HepG2 (cell line): Measurements from ENCODE around the gene SCRT2. TPM values are rescaled to one million over a fixed set of nuclear protein-coding genes. Genes with fewer than 3 reads are reported as not detected.

ENCODE experiments used
- CBFB ChIP-seq: sonication (generic); formaldehyde crosslinking; IDR thresholded peaks from 2 replicates; pipeline ENCODE4 v1.4.0; 2020; ENCODE audit warnings: missing genetic modification reagents
- JUN ChIP-seq: sonication (generic); formaldehyde crosslinking; IDR thresholded peaks from 2 replicates; pipeline ENCODE4 v1.4.0; 2020; ENCODE audit warnings: mild to moderate bottlenecking, missing genetic modification reagents
- NFE2 ChIP-seq: sonication (generic); formaldehyde crosslinking; IDR thresholded peaks from 2 replicates; pipeline ENCODE4 v1.4.0; 2020; ENCODE audit warnings: missing genetic modification reagents
- PAWR ChIP-seq: sonication (generic); formaldehyde crosslinking; IDR thresholded peaks from 2 replicates; pipeline ENCODE4 v1.4.0; 2020; ENCODE audit warnings: missing genetic modification reagents, mild to moderate bottlenecking, borderline replicate concordance
- SOX13 ChIP-seq, 3 experiments: fragments of 450-650 bp in 1 of 3; sonication (generic) in 1 of 3; formaldehyde crosslinking in 1 of 3; IDR thresholded peaks in 2 of 3; conservative IDR thresholded peaks in 1 of 3; 2 replicates each; pipeline versions ENCODE4 v1.5.0 to v1.6.1; 2016 to 2020; ENCODE audit warnings: antibody characterized with exemption in 1 of 3, mild to moderate bottlenecking in 1 of 3, missing compliant biosample characterization in 1 of 3, missing genetic modification reagents in 1 of 3, moderate library complexity in 1 of 3
- SRSF9 ChIP-seq: fragments of 200-400 bp; formaldehyde crosslinking; IDR thresholded peaks from 2 replicates; pipeline ENCODE4 v1.6.1; 2018; ENCODE audit warnings: borderline replicate concordance, mild to moderate bottlenecking, low read depth, low read length; ENCODE audit not compliant: insufficient read depth, poor library complexity, severe bottlenecking
- TEAD3 ChIP-seq: optimal IDR thresholded peaks from 2 replicates; pipeline ENCODE3; 2016; ENCODE audit warnings: borderline replicate concordance
- ZNF256 ChIP-seq: sonication (generic); formaldehyde crosslinking; conservative IDR thresholded peaks from 2 replicates; pipeline ENCODE4 v1.4.0; 2020; ENCODE audit warnings: missing genetic modification reagents
- ZNF451 ChIP-seq: sonication (generic); formaldehyde crosslinking; IDR thresholded peaks from 2 replicates; pipeline ENCODE4 v1.5.0; 2020; ENCODE audit warnings: mild to moderate bottlenecking, missing genetic modification reagents
- ZNF552 ChIP-seq: sonication (generic); formaldehyde crosslinking; IDR thresholded peaks from 2 replicates; pipeline ENCODE4 v1.9.0; 2022; ENCODE audit warnings: missing genetic modification reagents, mild to moderate bottlenecking, borderline replicate concordance
- ZNF720 ChIP-seq: sonication (generic); formaldehyde crosslinking; IDR thresholded peaks from 2 replicates; pipeline ENCODE4 v1.4.0; 2020; ENCODE audit warnings: missing genetic modification reagents
- ZNF792 ChIP-seq: IDR thresholded peaks from 2 replicates; pipeline ENCODE4 v1.6.1; 2016
- ZSCAN31 ChIP-seq: sonication (generic); formaldehyde crosslinking; IDR thresholded peaks from 2 replicates; pipeline ENCODE4 v1.5.0; 2020; ENCODE audit warnings: low read depth, mild to moderate bottlenecking, missing genetic modification reagents
- polyA plus RNA-seq, 8 experiments: library from polyadenylated mRNA; depleted of rRNA in 3 of 8; stranded (reverse) in 7 of 8; unstranded in 1 of 8; fragments of >200 nt; fragmentation: Illumina TruSeq in 4 of 8; extraction: Trizol in 4 of 8; gene quantifications; 2 replicates each; pipeline versions ENCODE4 v1.2.1 to v1.2.3, GENCODE V29; 2011 to 2016; ENCODE audit warnings: low read depth in 4 of 8, missing spikeins in 1 of 8, mixed read lengths in 1 of 8; ENCODE audit not compliant: insufficient read depth in 1 of 8
- total RNA-seq, 5 experiments: library from RNA; depleted of rRNA; stranded (reverse); fragments of >200 nt; fragmentation: Illumina TruSeq; extraction: Trizol; gene quantifications; 2 replicates each; pipeline ENCODE4 v1.2.3, GENCODE V29; 2016; ENCODE audit warnings: low read depth in 1 of 5
- TF ChIP-seq, protein P1 (sequence below): sonication (generic); formaldehyde crosslinking; IDR thresholded peaks from 2 replicates; pipeline ENCODE4 v1.4.0; 2020; ENCODE audit warnings: missing genetic modification reagents, mild to moderate bottlenecking, borderline replicate concordance
- TF ChIP-seq, protein P2 (sequence below): sonication (generic); formaldehyde crosslinking; IDR thresholded peaks from 2 replicates; pipeline ENCODE4 v1.8.1; 2023; ENCODE audit warnings: mild to moderate bottlenecking, missing genetic modification reagents
- TF ChIP-seq, protein P3 (sequence below): sonication (generic); formaldehyde crosslinking; IDR thresholded peaks from 2 replicates; pipeline ENCODE4 v1.5.1; 2020; ENCODE audit warnings: mild to moderate bottlenecking, missing genetic modification reagents, moderate library complexity
- TF ChIP-seq, protein P4 (sequence below): sonication (generic); formaldehyde crosslinking; IDR thresholded peaks from 2 replicates; pipeline ENCODE4 v1.5.0; 2020; ENCODE audit warnings: mild to moderate bottlenecking, missing genetic modification reagents, borderline replicate concordance

SCRT2 gene
- total and polyA plus RNA-seq, 2 of the 13 experiments (the other 11 are each of a cell fraction or from before 2014, with no cell fraction given), result not detected

DNA sequence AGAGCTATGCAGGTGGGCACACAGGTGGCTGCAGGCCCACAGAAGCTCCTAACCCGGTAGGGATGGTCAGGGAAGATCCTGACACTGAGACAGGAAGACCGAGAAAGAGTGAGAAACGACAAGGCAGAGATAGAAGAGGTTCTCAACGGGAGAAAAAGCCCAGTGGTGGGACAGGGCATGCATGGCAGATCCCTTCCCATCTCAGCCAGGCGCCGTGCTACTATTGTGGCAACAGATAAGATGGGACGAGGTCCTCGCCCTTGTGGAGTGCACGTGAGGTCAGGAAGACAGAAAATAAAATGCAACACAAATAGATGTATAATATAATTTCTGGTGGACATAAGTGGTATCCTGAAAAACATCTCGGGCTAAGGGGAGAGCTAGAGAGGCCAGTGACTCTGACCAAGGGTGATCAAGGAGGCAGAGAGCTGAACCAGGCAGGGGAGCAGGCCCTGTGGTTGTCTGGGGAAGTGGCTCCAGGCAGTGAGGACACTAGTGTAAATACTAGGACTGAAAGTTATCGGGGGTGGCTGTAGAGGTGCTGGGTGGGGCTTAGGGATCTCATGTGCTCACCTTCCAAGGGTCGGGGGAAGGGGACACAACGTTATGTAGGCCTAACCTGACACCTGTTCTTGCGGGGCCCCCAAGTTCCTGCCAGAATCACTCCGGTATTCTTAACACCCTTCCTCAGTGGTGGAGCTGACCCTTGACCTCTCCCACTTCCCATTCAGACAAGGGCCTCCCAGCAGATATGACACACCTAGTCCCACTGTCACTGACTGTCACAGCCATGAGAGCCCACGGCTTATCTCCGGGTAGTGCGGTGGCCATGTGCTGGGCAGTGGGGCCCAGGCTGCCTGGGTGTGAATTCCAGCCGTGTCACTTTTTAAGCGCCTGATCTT, 23.6 kb downstream of the SCRT2 start (continued):
- TF ChIP-seq, protein P1, sequence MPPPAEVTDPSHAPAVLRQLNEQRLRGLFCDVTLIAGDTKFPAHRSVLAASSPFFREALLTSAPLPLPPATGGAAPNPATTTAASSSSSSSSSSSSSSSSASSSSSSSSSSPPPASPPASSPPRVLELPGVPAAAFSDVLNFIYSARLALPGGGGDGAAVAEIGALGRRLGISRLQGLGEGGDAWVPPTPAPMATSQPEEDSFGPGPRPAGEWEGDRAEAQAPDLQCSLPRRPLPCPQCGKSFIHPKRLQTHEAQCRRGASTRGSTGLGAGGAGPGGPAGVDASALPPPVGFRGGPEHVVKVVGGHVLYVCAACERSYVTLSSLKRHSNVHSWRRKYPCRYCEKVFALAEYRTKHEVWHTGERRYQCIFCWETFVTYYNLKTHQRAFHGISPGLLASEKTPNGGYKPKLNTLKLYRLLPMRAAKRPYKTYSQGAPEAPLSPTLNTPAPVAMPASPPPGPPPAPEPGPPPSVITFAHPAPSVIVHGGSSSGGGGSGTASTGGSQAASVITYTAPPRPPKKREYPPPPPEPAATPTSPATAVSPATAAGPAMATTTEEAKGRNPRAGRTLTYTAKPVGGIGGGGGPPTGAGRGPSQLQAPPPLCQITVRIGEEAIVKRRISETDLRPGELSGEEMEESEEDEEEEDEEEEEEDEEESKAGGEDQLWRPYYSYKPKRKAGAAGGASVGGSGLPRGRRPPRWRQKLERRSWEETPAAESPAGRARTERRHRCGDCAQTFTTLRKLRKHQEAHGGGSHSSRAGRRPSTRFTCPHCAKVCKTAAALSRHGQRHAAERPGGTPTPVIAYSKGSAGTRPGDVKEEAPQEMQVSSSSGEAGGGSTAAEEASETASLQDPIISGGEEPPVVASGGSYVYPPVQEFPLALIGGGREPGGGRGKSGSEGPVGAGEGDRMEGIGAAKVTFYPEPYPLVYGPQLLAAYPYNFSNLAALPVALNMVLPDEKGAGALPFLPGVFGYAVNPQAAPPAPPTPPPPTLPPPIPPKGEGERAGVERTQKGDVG (CRISPR knock-in tag), result no peak
- TF ChIP-seq NFE2 (CRISPR knock-in tag) (no peak), ZSCAN31 (CRISPR knock-in tag) (no peak), SRSF9 (no peak), ZNF552 (no peak; the same call in 1 of the 2 replicates), CBFB (CRISPR knock-in tag) (no peak), SOX13 (IDR thresholded peaks at IDR 0.05) (no peak), SOX13 (CRISPR knock-in tag; conservative IDR thresholded peaks at IDR 0.05 in 1 of 2, IDR thresholded peaks at IDR 0.05 in 1 of 2) (0 out of 4 replicates have a peak, but pooled peaks of 1 of the 2 experiments have one; percentile 11), ZNF720 (CRISPR knock-in tag) (no peak), PAWR (CRISPR knock-in tag) (no peak), ZNF792 (CRISPR knock-in tag) (no peak), ZNF256 (CRISPR knock-in tag) (no peak), JUN (CRISPR knock-in tag) (0 out of 2 replicates have a peak, but pooled peaks have one; percentile 17), TEAD3 (CRISPR knock-in tag) (peak; percentile 42), ZNF451 (CRISPR knock-in tag) (0 out of 2 replicates have a peak, but pooled peaks have one; percentile 12)
- TF ChIP-seq, protein P2, sequence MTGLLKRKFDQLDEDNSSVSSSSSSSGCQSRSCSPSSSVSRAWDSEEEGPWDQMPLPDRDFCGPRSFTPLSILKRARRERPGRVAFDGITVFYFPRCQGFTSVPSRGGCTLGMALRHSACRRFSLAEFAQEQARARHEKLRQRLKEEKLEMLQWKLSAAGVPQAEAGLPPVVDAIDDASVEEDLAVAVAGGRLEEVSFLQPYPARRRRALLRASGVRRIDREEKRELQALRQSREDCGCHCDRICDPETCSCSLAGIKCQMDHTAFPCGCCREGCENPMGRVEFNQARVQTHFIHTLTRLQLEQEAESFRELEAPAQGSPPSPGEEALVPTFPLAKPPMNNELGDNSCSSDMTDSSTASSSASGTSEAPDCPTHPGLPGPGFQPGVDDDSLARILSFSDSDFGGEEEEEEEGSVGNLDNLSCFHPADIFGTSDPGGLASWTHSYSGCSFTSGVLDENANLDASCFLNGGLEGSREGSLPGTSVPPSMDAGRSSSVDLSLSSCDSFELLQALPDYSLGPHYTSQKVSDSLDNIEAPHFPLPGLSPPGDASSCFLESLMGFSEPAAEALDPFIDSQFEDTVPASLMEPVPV (CRISPR knock-in tag), result no peak; the same call in 1 of the 2 replicates
- TF ChIP-seq, protein P3, sequence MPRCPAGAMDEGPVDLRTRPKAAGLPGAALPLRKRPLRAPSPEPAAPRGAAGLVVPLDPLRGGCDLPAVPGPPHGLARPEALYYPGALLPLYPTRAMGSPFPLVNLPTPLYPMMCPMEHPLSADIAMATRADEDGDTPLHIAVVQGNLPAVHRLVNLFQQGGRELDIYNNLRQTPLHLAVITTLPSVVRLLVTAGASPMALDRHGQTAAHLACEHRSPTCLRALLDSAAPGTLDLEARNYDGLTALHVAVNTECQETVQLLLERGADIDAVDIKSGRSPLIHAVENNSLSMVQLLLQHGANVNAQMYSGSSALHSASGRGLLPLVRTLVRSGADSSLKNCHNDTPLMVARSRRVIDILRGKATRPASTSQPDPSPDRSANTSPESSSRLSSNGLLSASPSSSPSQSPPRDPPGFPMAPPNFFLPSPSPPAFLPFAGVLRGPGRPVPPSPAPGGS (CRISPR knock-in tag), result no peak
- TF ChIP-seq, protein P4, sequence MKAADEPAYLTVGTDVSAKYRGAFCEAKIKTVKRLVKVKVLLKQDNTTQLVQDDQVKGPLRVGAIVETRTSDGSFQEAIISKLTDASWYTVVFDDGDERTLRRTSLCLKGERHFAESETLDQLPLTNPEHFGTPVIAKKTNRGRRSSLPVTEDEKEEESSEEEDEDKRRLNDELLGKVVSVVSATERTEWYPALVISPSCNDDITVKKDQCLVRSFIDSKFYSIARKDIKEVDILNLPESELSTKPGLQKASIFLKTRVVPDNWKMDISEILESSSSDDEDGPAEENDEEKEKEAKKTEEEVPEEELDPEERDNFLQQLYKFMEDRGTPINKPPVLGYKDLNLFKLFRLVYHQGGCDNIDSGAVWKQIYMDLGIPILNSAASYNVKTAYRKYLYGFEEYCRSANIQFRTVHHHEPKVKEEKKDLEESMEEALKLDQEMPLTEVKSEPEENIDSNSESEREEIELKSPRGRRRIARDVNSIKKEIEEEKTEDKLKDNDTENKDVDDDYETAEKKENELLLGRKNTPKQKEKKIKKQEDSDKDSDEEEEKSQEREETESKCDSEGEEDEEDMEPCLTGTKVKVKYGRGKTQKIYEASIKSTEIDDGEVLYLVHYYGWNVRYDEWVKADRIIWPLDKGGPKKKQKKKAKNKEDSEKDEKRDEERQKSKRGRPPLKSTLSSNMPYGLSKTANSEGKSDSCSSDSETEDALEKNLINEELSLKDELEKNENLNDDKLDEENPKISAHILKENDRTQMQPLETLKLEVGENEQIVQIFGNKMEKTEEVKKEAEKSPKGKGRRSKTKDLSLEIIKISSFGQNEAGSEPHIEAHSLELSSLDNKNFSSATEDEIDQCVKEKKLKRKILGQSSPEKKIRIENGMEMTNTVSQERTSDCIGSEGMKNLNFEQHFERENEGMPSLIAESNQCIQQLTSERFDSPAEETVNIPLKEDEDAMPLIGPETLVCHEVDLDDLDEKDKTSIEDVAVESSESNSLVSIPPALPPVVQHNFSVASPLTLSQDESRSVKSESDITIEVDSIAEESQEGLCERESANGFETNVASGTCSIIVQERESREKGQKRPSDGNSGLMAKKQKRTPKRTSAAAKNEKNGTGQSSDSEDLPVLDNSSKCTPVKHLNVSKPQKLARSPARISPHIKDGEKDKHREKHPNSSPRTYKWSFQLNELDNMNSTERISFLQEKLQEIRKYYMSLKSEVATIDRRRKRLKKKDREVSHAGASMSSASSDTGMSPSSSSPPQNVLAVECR, result no peak
